ENCODE data around the gene ZNF594. TPM values are rescaled to one million over a fixed set of nuclear protein-coding genes. Genes with fewer than 3 reads are reported as not detected.
A peak's percentile ranks its signal among the peaks of the same experiment; 100 is the strongest.
"Not testable (repeated sequence)": the region's sequence is repeated elsewhere in the genome, so short reads cannot be mapped to it uniquely, and the experiment has no call there.

ZNF594 gene
- total RNA-seq, 1 donor from 2014 or later, result 7.1 TPM

DNA sequence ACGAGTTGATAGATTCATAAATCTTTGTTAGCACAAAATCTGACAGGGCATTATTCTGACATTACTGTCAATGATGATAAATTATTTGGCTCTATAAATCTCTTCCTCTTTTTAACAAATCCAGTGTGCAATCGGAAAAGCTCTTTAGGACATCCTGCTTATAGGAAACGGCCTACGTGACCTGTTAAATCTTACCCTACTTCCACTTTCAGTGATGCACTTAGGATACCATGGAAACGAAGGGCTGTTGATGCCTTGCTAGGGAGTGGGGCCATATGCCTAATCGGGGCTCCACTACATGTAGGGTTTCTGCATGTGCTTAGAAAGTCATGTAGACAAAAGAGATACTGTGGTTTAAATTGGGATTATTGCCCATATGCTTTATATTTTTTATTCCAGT, 27.2 kb downstream of the ZNF594 start:
- Histone ChIP-seq H3K9me3 (no peaks in the 10 kb centered on the region), H3K4me1 (no peaks in the 10 kb centered on the region), H3K4me3 (no peak overlapping the region), H3K27ac (no peak overlapping the region), H3K27me3 (no peaks in the 10 kb centered on the region), H3K36me3 (no peaks in the 10 kb centered on the region)
- ATAC-seq, result peak; percentile 69
- intact Hi-C loops (cut with DNase I), result no loop called here
- TF ChIP-seq CTCF (IDR thresholded peaks at IDR 0.05), result no peak
- DNase-seq, result no peak

DNA sequence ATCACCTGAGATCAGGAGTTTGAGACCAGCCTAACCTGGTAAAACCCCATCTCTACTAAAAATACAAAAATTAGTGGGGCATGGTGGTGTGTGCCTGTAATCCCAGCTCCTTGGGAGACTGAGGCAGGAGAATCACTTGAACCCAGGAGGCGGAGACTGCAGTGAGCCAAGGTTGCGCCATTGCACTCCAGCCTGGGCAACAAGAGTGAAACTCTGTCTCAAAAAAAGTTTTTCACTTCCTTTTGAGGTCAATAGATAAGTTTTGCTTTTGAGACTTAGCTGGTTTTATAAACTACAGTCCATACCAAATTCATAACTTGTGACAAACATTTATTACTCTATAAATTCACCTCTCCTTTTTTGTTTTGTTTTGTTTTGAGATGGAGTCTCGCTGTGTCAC, 29.9 kb downstream of the ZNF594 start:
- H3K9me3 ChIP-seq; H3K36me3 ChIP-seq; ATAC-seq; intact Hi-C loops (cut with DNase I); DNase-seq; H3K27ac ChIP-seq; H3K4me3 ChIP-seq; H3K4me1 ChIP-seq; H3K27me3 ChIP-seq: not testable (repeated sequence)

DNA sequence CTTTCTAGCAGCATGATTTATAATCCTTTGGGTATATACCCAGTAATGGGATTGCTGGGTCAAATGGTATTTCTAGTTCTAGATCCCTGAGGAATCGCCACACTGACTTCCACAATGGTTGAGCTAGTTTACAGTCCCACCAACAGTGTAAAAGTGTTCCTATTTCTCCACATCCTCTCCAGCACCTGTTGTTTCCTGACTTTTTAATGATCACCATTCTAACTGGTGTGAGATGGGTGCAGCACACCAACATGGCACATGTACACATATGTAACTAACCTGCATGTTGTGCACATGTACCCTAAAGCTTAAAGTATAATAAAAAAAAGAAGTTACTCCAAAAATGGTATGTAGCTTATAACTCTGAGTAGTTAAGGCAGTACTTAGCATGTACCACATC, 31.0 kb downstream of the ZNF594 start:
- H3K27ac ChIP-seq; H3K27me3 ChIP-seq; ATAC-seq; H3K4me1 ChIP-seq; H3K4me3 ChIP-seq; intact Hi-C loops (cut with DNase I); H3K36me3 ChIP-seq; DNase-seq; H3K9me3 ChIP-seq: not testable (repeated sequence)

DNA sequence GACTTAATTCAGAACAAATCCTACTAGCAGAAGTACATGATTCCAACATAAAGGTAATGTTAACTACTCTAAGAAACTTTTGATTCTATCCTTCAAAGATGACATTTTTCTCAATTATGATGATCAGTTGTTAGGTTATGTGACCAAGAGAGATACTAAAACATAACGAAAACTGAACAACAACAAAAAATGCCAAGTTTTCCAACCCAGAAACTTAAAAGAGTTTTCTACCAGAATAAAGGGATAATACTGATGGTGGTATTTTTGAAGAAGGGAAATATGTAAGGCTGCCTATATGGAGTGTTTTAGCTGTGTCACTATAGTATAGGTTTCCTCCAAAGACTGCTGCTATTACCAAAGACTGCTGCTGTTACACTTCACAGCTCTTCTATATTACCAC, 45.5 kb downstream of the ZNF594 start:
- H3K4me1 ChIP-seq; H3K27me3 ChIP-seq; DNase-seq; intact Hi-C loops (cut with DNase I); H3K9me3 ChIP-seq; ATAC-seq; H3K4me3 ChIP-seq; H3K27ac ChIP-seq; H3K36me3 ChIP-seq: not testable (repeated sequence)

GRCh38 chr17:5142877-5143276, 48.8 kb downstream of the ZNF594 start:
- intact Hi-C loops (cut with DNase I); H3K9me3 ChIP-seq; H3K27me3 ChIP-seq; H3K4me1 ChIP-seq; H3K36me3 ChIP-seq; H3K4me3 ChIP-seq; H3K27ac ChIP-seq; DNase-seq; ATAC-seq: not testable (repeated sequence)

- no peak overlapping the region for H3K4me3 ChIP-seq
- intact Hi-C loops (cut with DNase I), result no loop called here
- H3K9me3 ChIP-seq, result no peaks in the 10 kb centered on the region
- H3K4me1 ChIP-seq, result no peaks in the 10 kb centered on the region
- no peaks in the 10 kb centered on the region for H3K36me3 ChIP-seq
- ATAC-seq (no peak), DNase-seq (no peak)
- H3K27ac ChIP-seq, result no peak overlapping the region
- no peaks in the 10 kb centered on the region for H3K27me3 ChIP-seq
- no peak for TF ChIP-seq CTCF (IDR thresholded peaks at IDR 0.05)
Observed at GRCh38 chr17:5139458-5139732, 52.3 kb downstream of the ZNF594 start.

DNA sequence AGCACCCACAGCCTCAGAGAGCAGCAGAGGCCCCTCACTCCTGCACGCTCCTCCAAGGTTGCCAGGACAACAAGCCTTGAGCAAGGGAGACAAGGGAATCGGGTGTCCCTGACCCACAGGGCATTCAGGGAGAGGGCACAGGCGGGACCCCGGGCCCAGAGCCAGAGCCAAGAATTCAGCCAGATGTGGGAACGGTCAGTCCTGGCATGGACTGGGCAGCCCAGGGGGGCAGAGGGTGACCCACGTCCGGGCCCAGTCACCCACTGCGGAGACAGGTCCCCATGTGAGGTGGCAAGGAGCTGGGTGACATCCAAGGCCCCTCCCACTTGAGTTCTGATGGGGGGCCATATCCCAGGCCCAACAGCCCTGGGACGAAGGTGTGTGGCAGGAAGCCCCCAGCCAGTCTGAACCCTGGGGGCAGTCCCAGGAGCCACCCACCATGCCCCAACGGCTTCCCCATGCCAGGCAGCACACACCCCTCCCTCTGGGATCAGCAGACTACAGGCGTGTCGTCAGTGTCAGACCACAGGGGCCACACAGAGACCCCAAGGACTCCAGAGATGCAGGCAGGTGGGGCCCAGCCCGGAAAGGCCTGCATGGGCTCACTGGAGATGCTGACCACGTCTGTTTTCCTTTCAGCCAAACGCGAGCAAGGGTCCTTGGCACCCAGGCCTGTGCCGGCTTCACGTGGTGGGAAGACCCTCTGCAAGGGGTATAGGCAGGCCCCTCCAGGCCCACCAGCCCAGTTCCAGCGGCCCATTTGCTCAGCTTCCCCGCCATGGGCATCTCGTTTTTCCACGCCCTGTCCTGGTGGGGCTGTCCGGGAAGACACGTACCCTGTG, 52.8 kb downstream of the ZNF594 start:
- intact Hi-C loops (cut with DNase I), result no loop called here
- TF ChIP-seq CTCF (IDR thresholded peaks at IDR 0.05), result no peak
- ATAC-seq, result no peak
- Histone ChIP-seq H3K27ac (no peak overlapping the region), H3K27me3 (no peaks in the 10 kb centered on the region), H3K4me3 (no peak overlapping the region), H3K36me3 (no peaks in the 10 kb centered on the region), H3K4me1 (no peaks in the 10 kb centered on the region), H3K9me3 (no peaks in the 10 kb centered on the region)
- no peak for DNase-seq

GRCh38 chr17:5138198-5138544, 53.5 kb downstream of the ZNF594 start:
- H3K4me1 ChIP-seq; intact Hi-C loops (cut with DNase I); H3K27ac ChIP-seq; H3K27me3 ChIP-seq; H3K36me3 ChIP-seq; H3K4me3 ChIP-seq; H3K9me3 ChIP-seq; DNase-seq; ATAC-seq: not testable (repeated sequence)

GRCh38 chr17:5137511-5138197, 54.0 kb downstream of the ZNF594 start:
- H3K27me3 ChIP-seq; H3K4me3 ChIP-seq; H3K27ac ChIP-seq; ATAC-seq; intact Hi-C loops (cut with DNase I); H3K4me1 ChIP-seq; H3K9me3 ChIP-seq; H3K36me3 ChIP-seq; DNase-seq: not testable (repeated sequence)

- H3K36me3 ChIP-seq; H3K4me3 ChIP-seq; H3K27ac ChIP-seq; H3K9me3 ChIP-seq; ATAC-seq; intact Hi-C loops (cut with DNase I); H3K27me3 ChIP-seq; H3K4me1 ChIP-seq; DNase-seq: not testable (repeated sequence)
Observed at GRCh38 chr17:5136580-5137412, 54.9 kb downstream of the ZNF594 start.
